RWPE1 (cell line): ENCODE data around the gene CREB3L2.

Experiments used
- CTCF ChIA-PET: fragments of 350-600 bp; sonication (Branson Sonifier 250); formaldehyde crosslinking; extraction: SDS; loops from one replicate; lab custom pipeline; 2021; lab: Yijun Ruan, JAX
- POLR2A ChIA-PET: fragments of 400-600 bp; formaldehyde crosslinking; extraction: SDS; loops from one replicate; lab custom pipeline; 2020; ENCODE audit warnings: antibody characterized with exemption; ENCODE audit not compliant: low non-redundant PET; lab: Yijun Ruan, JAX
- DNase-seq: peaks from one replicate; pipeline ENCODE4 v3.0.0; 2012; ENCODE audit warnings: low spot score
- H3K27ac ChIP-seq: fragments of 450-650 bp; 2 replicates; pipeline ENCODE4 v1.5.1; 2017
- TF ChIP-seq, protein P1 (sequence below): fragments of 450-650 bp; conservative IDR thresholded peaks from 2 replicates; pipeline ENCODE4 v1.5.1; 2017; ENCODE audit warnings: low read depth, mild to moderate bottlenecking

The CREB3L2 gene

DNA sequence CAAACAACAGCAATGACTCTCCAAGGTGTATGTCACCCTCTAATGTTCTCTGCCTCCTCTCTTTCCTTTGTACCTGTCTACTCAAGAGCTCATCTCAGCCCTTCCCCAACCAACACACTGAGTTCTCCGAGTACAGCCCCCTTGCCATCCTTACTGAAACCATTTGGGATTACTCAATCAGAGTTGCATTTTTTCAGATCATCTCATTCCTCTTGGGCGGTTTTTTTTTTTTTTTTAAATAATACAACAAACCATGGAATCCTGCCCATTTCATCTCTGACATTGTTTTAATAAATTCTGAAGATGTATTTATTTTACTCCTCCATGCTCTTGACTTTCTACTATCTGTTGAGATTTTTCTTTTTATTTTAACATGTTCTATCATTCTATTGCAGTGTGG, 4.2 kb upstream of the CREB3L2 start:
- no peak for DNase-seq
- TF ChIP-seq, protein P1, sequence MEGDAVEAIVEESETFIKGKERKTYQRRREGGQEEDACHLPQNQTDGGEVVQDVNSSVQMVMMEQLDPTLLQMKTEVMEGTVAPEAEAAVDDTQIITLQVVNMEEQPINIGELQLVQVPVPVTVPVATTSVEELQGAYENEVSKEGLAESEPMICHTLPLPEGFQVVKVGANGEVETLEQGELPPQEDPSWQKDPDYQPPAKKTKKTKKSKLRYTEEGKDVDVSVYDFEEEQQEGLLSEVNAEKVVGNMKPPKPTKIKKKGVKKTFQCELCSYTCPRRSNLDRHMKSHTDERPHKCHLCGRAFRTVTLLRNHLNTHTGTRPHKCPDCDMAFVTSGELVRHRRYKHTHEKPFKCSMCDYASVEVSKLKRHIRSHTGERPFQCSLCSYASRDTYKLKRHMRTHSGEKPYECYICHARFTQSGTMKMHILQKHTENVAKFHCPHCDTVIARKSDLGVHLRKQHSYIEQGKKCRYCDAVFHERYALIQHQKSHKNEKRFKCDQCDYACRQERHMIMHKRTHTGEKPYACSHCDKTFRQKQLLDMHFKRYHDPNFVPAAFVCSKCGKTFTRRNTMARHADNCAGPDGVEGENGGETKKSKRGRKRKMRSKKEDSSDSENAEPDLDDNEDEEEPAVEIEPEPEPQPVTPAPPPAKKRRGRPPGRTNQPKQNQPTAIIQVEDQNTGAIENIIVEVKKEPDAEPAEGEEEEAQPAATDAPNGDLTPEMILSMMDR, result no peak
- no peak overlapping the region for H3K27ac ChIP-seq
- CTCF ChIA-PET, result no interaction called here
- POLR2A ChIA-PET, result interaction anchor here (0.6 kb wide), 1 partner anchor 150 kb away, joined by 3 read pairs; no protein-coding TSS in a partner anchor

DNA sequence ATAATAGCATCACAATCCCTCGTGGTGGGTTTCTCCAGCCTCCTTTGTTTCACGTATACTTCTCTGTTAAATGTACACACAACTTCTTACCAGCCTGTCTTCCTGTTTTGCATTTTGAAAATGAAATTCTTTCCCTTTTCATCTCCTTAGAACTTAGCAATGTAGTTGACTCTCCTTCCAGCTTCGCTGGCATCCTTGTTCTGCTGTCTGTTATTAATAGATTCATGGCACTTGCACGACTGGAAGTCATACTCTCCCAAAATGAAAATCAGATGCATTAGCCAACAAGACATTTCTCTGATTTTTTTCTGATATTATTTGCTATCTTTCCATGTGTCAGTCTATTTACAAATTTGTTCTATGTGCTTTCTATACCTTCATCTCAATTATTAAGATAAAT, 3.0 kb upstream of the CREB3L2 start:
- DNase-seq, result no peak
- H3K27ac ChIP-seq, result no peak overlapping the region
- ChIA-PET POLR2A (no interaction called here), CTCF (no interaction called here)
- TF ChIP-seq, protein P1, result no peak

DNA sequence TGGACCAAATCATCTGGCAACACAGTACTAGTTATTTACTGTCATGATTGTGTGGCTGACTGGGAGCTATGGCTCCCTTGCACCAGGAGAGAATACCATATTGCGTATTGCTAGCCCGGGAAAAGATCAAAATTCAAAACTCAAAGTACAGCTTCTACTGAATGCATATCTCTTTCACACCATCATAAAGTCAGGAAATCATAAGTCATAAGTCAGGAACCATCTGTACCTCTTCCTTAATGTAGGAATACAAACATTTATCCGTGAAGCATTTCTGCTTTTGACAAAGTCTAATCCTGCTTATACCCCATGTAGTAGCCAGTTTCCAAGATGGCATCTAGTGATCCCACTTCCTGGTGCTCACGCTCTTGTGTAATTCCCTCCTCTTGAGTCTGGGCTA, 2.2 kb upstream of the CREB3L2 start:
- CTCF ChIA-PET, result no interaction called here
- no peak overlapping the region for H3K27ac ChIP-seq
- no peak for DNase-seq
- POLR2A ChIA-PET, result no interaction called here
- TF ChIP-seq, protein P1, result no peak

DNA sequence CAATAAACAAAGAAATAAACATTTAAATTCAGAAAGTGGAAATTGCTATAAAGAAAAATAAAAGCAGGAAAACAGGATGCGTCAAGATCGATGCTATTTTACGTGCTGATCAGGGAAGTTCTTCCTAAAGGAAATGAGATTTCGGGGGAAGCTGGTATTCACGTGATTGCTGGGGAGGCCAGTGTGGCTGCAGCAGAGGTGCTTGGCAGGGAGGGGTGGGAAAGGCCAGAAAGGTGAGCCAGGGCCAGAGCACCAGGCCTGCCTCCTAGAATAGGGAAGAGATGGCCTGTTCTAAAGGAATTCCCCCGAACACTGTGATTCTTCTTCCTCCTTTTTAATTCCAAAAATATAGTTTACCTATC, 923 bp upstream of the CREB3L2 start:
- DNase-seq, result no peak
- no peak overlapping the region for H3K27ac ChIP-seq
- TF ChIP-seq, protein P1, result no peak
- CTCF ChIA-PET, result interaction anchor here (0.5 to 1.2 kb wide), 4 partner anchors 11 to 99 kb away, joined by 3 to 6 read pairs (median 4); no protein-coding TSS in a partner anchor
- POLR2A ChIA-PET, result no interaction called here

DNA sequence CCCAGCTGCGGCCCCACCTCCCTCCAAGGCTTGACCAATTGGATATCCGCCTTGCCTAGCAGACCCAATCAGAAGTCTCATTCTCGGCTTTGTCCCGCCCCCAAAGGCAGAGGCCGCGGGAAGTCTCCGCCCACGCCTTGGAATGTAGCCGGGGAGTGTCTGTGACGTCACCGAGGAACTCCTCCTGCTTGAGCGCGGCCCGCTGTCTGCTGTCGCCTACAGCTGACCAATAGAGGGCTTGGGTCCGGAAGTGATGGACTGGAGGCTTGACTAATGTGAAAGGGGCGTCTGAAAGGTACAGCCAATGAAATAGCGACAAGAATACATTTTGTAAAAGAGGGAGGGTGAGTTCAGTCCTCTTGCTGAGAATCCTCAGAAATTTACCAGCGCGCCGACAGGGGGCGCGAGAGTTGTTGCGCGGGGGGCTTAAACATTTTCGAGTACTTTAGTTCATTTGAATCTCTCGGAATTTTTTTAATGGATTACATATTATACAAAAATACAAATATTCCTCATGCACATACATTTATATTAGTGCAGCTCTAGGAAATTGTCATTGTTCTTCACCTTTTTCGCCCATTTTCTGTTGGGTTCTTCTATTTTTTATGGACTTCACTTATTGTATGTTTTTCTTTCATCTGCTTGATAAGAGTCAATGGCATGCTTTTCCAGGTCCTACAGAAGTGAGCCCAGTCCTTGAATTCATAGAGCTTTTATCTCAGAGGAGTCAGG, 376 bp upstream of the CREB3L2 start:
- ChIA-PET CTCF (interaction anchor here (0.5 to 1.2 kb wide), 14 partner anchors 8 to 1357 kb away, joined by 3 to 7 read pairs (median 3); partner anchors contain the start of gene LUC7L2), POLR2A (no interaction called here)
- H3K27ac ChIP-seq, result peak overlapping the region; percentile 92
- TF ChIP-seq, protein P1, result peak; percentile 97
- DNase-seq, result peak; percentile 94

DNA sequence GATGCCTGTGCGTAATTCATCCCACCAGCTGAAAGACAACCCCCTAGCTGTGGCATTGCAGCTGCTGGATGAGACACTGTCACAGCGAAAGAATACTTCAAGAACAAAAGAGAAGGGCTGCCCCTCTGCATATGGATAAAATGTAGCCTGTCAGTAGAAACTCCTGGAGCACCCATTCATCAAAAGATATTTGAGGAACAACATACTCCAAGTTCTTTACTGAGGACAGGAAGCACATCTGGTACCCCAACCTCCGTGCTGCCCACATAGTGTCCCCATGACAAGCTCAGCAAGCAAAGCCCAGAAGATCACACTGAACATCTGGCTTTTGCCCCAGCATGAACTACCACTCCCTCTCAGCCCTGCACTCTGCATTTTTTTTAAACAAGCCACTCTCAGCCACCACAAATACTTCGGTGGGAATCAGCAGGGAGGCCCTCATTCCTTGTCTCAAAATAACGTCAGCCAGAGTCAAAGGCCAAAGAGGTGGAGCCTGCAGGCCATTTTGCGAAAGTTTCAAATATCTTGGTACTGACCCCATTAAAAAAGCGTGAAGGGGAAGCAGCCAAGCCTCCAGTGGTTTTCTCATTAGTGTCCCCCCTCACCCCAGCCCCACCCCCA, 1.7 kb downstream of the CREB3L2 start:
- DNase-seq, result no peak
- ChIA-PET POLR2A (no interaction called here), CTCF (interaction anchor here (0.6 kb wide), 1 partner anchor 143 kb away, joined by 3 read pairs; no protein-coding TSS in a partner anchor)
- H3K27ac ChIP-seq, result peak overlapping the region; percentile 85
- TF ChIP-seq, protein P1, result no peak
